Neural cell (in vitro differentiated cells): ENCODE data around the gene IFT122. TPM values are rescaled to one million over a fixed set of nuclear protein-coding genes. Genes with fewer than 3 reads are reported as not detected.

Experiments
- H2AFZ ChIP-seq: fragments of 200-600, 300-800 bp; sonication (generic), shearing (Covaris generic); 2 replicates; pipeline ENCODE4 v1.6.0; 2014; ENCODE audit warnings: low read depth, mild to moderate bottlenecking, antibody characterized with exemption, low read length, moderate library complexity
- H3F3A ChIP-seq: fragments of 200-600 bp; shearing (Covaris generic); 2 replicates; pipeline ENCODE4 v1.6.1; 2016; ENCODE audit warnings: mild to moderate bottlenecking, moderate library complexity, mixed read lengths, antibody characterized with exemption, low read length; ENCODE audit not compliant: insufficient read depth, poor library complexity, severe bottlenecking
- H3K27ac ChIP-seq: fragments of 200-600, 300-800 bp; sonication (generic), shearing (Covaris generic); 2 replicates; pipeline ENCODE4 v1.5.1; 2014; ENCODE audit warnings: mild to moderate bottlenecking, low read length, moderate library complexity
- H3K27me3 ChIP-seq: fragments of 300-800, 200-600 bp; sonication (generic), shearing (Covaris generic); 2 replicates; pipeline ENCODE4 v1.6.0; 2014; ENCODE audit warnings: mild to moderate bottlenecking, low read depth, low read length, moderate library complexity; ENCODE audit not compliant: insufficient read depth
- H3K36me3 ChIP-seq: fragments of 300-800, 200-600 bp; sonication (generic), shearing (Covaris generic); 2 replicates; pipeline ENCODE4 v1.5.1; 2014; ENCODE audit warnings: mild to moderate bottlenecking, antibody characterized with exemption, low read length, moderate library complexity; ENCODE audit not compliant: insufficient read depth
- H3K4me2 ChIP-seq: fragments of 300-800, 200-600 bp; sonication (generic), shearing (Covaris generic); 2 replicates; pipeline ENCODE4 v1.6.0; 2014; ENCODE audit warnings: mild to moderate bottlenecking, low read length
- H3K4me3 ChIP-seq: fragments of 300-800, 200-600 bp; sonication (generic), shearing (Covaris generic); 2 replicates; pipeline ENCODE4 v1.5.1; 2014; ENCODE audit warnings: mild to moderate bottlenecking, low read length, moderate library complexity
- H3K79me2 ChIP-seq: fragments of 200-600 bp; shearing (Covaris generic); replicated peaks from 2 replicates; pipeline ENCODE4 v1.6.0; 2014; ENCODE audit warnings: mild to moderate bottlenecking, low read length, moderate library complexity; ENCODE audit not compliant: insufficient read depth
- H3K9ac ChIP-seq: fragments of 300-800, 200-600 bp; sonication (generic), shearing (Covaris generic); 2 replicates; pipeline ENCODE4 v1.6.1; 2016; ENCODE audit warnings: mild to moderate bottlenecking, low read length, mixed read lengths
- H3K9me2 ChIP-seq: fragments of 200-600 bp; shearing (Covaris generic); 2 replicates; pipeline ENCODE4 v1.6.1; 2016; ENCODE audit warnings: mild to moderate bottlenecking, low read length, mixed read lengths; ENCODE audit not compliant: insufficient read depth
- H3K9me3 ChIP-seq: fragments of 200-600, 300-800 bp; sonication (generic), shearing (Covaris generic); 2 replicates; pipeline ENCODE4 v1.6.1; 2016; ENCODE audit warnings: mild to moderate bottlenecking, mixed run types, low read length, moderate library complexity, mixed read lengths
- H4K20me1 ChIP-seq: fragments of 200-600 bp; shearing (Covaris generic); 2 replicates; pipeline ENCODE4 v1.6.1; 2016; ENCODE audit warnings: mild to moderate bottlenecking, mixed run types; ENCODE audit not compliant: insufficient read depth
- EP300 ChIP-seq: fragments of 450-650 bp; conservative IDR thresholded peaks from 2 replicates; pipeline ENCODE4 v1.6.1; 2014; ENCODE audit warnings: antibody characterized with exemption, mild to moderate bottlenecking, moderate library complexity; ENCODE audit not compliant: poor library complexity, severe bottlenecking
- EZH2 ChIP-seq: fragments of 200-600, 300-800 bp; shearing (Covaris generic), sonication (generic); IDR thresholded peaks from 2 replicates; pipeline ENCODE4 v1.6.1; 2014; ENCODE audit warnings: antibody characterized with exemption, low read length, borderline replicate concordance, mild to moderate bottlenecking; ENCODE audit not compliant: insufficient read depth, poor library complexity, severe bottlenecking
- MXI1 ChIP-seq: fragments of 450-650 bp; conservative IDR thresholded peaks from 2 replicates; pipeline ENCODE4 v1.6.1; 2014; ENCODE audit warnings: antibody characterized with exemption, mild to moderate bottlenecking; ENCODE audit not compliant: poor library complexity, severe bottlenecking
- POLR2AphosphoS5 ChIP-seq: IDR thresholded peaks from 2 replicates; pipeline ENCODE4 v1.6.1; 2012
- RAD21 ChIP-seq: fragments of 450-650 bp; conservative IDR thresholded peaks from 2 replicates; pipeline ENCODE4 v1.6.1; 2014; ENCODE audit warnings: antibody characterized with exemption, mild to moderate bottlenecking, moderate library complexity
- SMC3 ChIP-seq: fragments of 450-650 bp; conservative IDR thresholded peaks from 2 replicates; pipeline ENCODE4 v1.6.1; 2014; ENCODE audit warnings: antibody characterized with exemption, mild to moderate bottlenecking, moderate library complexity; ENCODE audit not compliant: poor library complexity
- TAF1 ChIP-seq: IDR thresholded peaks from 2 replicates; pipeline ENCODE4 v1.6.1; 2012; ENCODE audit warnings: low read depth
- polyA plus RNA-seq: library from polyadenylated mRNA; depleted of rRNA; stranded (reverse); fragments of >200 nt; gene quantifications from 2 replicates; pipeline ENCODE4 v1.2.3, GENCODE V29; 2014
- TF ChIP-seq, protein P1 (sequence below): IDR thresholded peaks from 2 replicates; pipeline ENCODE4 v1.6.1; 2012; ENCODE audit warnings: borderline replicate concordance
- TF ChIP-seq, protein P2 (sequence below): fragments of 450-650 bp; IDR thresholded peaks from 2 replicates; pipeline ENCODE4 v1.5.1; 2014; ENCODE audit warnings: antibody characterized with exemption, mild to moderate bottlenecking, moderate library complexity; ENCODE audit not compliant: poor library complexity, severe bottlenecking

Gene IFT122
- polyA plus RNA-seq, 1 donor from 2014 or later = 28.3 TPM

DNA sequence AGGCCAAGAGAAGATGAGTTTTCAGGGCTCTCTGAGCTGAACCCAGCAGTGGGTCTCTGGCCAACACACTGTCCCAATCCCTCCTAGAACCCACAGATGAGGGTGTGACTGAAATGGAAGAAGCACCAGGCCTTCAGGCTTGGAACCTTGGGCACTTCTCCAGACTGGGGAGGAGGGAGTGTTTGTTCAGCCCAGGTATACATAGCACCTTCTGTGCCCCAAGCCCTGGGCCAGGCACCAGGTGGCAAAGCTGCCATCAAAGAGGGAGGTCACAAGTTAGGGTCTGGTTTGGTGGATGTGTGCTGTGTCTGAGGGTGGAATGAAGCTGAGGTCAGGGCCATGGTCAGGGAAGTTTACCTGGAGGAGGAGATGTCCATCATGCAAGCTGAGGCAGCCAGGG, 72.6 kb downstream of the IFT122 start:
- Histone ChIP-seq H4K20me1 (no peaks in the 10 kb centered on the region), H2AFZ (no peak overlapping the region), H3K79me2 (no peaks in the 10 kb centered on the region), H3F3A (no peaks in the 10 kb centered on the region), H3K9me2 (no peaks in the 10 kb centered on the region), H3K4me3 (no peak overlapping the region), H3K27ac (no peak overlapping the region), H3K36me3 (no peaks in the 10 kb centered on the region), H3K4me2 (no peak overlapping the region), H3K27me3 (no peaks in the 10 kb centered on the region), H3K9ac (no peak overlapping the region), H3K9me3 (no peaks in the 10 kb centered on the region)
- TF ChIP-seq TAF1 = no peak
- TF ChIP-seq MXI1 = no peak
- no peak for TF ChIP-seq EP300
- no peak for TF ChIP-seq RAD21
- no peak for TF ChIP-seq POLR2AphosphoS5
- TF ChIP-seq, protein P1, sequence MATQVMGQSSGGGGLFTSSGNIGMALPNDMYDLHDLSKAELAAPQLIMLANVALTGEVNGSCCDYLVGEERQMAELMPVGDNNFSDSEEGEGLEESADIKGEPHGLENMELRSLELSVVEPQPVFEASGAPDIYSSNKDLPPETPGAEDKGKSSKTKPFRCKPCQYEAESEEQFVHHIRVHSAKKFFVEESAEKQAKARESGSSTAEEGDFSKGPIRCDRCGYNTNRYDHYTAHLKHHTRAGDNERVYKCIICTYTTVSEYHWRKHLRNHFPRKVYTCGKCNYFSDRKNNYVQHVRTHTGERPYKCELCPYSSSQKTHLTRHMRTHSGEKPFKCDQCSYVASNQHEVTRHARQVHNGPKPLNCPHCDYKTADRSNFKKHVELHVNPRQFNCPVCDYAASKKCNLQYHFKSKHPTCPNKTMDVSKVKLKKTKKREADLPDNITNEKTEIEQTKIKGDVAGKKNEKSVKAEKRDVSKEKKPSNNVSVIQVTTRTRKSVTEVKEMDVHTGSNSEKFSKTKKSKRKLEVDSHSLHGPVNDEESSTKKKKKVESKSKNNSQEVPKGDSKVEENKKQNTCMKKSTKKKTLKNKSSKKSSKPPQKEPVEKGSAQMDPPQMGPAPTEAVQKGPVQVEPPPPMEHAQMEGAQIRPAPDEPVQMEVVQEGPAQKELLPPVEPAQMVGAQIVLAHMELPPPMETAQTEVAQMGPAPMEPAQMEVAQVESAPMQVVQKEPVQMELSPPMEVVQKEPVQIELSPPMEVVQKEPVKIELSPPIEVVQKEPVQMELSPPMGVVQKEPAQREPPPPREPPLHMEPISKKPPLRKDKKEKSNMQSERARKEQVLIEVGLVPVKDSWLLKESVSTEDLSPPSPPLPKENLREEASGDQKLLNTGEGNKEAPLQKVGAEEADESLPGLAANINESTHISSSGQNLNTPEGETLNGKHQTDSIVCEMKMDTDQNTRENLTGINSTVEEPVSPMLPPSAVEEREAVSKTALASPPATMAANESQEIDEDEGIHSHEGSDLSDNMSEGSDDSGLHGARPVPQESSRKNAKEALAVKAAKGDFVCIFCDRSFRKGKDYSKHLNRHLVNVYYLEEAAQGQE = no peak
- TF ChIP-seq, protein P2, sequence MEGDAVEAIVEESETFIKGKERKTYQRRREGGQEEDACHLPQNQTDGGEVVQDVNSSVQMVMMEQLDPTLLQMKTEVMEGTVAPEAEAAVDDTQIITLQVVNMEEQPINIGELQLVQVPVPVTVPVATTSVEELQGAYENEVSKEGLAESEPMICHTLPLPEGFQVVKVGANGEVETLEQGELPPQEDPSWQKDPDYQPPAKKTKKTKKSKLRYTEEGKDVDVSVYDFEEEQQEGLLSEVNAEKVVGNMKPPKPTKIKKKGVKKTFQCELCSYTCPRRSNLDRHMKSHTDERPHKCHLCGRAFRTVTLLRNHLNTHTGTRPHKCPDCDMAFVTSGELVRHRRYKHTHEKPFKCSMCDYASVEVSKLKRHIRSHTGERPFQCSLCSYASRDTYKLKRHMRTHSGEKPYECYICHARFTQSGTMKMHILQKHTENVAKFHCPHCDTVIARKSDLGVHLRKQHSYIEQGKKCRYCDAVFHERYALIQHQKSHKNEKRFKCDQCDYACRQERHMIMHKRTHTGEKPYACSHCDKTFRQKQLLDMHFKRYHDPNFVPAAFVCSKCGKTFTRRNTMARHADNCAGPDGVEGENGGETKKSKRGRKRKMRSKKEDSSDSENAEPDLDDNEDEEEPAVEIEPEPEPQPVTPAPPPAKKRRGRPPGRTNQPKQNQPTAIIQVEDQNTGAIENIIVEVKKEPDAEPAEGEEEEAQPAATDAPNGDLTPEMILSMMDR = no peak

DNA sequence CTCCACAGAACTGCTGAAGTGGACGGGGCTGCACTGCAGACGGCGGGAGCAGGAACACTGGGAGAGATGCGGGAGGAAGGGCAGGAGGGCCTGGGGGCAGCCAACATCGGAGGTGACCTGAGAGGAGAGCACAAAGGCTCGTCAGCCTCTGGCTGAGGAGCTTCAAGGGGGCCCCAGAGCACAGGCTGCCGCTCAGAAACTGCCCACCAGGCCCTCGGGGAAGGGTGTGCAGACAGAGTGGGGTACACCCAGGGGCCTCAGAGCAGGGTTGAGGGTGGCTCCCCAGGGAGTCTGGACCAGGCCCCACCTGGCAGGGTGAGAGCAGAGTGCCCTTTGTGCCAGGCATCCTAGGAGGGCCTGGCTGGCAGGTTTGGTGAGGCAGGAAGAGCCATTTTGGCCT, 73.7 kb downstream of the IFT122 start:
- Histone ChIP-seq H3K9ac (no peak overlapping the region), H2AFZ (no peak overlapping the region), H4K20me1 (no peaks in the 10 kb centered on the region), H3K79me2 (no peaks in the 10 kb centered on the region), H3K9me2 (no peaks in the 10 kb centered on the region), H3K27ac (no peak overlapping the region), H3K27me3 (no peaks in the 10 kb centered on the region), H3K36me3 (no peaks in the 10 kb centered on the region), H3F3A (no peaks in the 10 kb centered on the region), H3K4me3 (no peak overlapping the region), H3K4me2 (no peak overlapping the region), H3K9me3 (no peaks in the 10 kb centered on the region)
- TF ChIP-seq SMC3 (no peak), TAF1 (no peak), MXI1 (no peak), EZH2 (no peak), RAD21 (no peak)
- TF ChIP-seq, protein P1 = no peak
